GM12801 (cell line): ENCODE measurements around the gene YEATS2.

Experiments
- CTCF ChIP-seq: IDR thresholded peaks from one replicate; pipeline ENCODE4 v1.5.1; 2011; ENCODE audit warnings: control low read depth; ENCODE audit not compliant: insufficient read length; ENCODE audit errors: extremely low read depth

YEATS2 gene

GRCh38 chr3:183697610-183698317 lies at the start of gene YEATS2:
Gene YEATS2 (plus strand): TSS chr3:183697797. CDS start chr3:183715163, 17,366 bp downstream.
- no peak for TF ChIP-seq CTCF

- TF ChIP-seq CTCF = no peak
These were observed 47.0 kb upstream of the YEATS2 start for GRCh38 chr3:183650554-183650953.

GRCh38 chr3:183653209-183654064 lies 44.2 kb upstream of the YEATS2 start:
- no peak for TF ChIP-seq CTCF

- no peak for TF ChIP-seq CTCF
These were observed 42.9 kb upstream of the YEATS2 start for GRCh38 chr3:183654727-183655126.

GRCh38 chr3:183662099-183662498 lies 35.5 kb upstream of the YEATS2 start:
- no peak for TF ChIP-seq CTCF

- TF ChIP-seq CTCF = no peak
These were observed 32.6 kb upstream of the YEATS2 start for GRCh38 chr3:183664913-183665381.

- TF ChIP-seq CTCF = no peak
These were observed 17.5 kb upstream of the YEATS2 start for GRCh38 chr3:183680061-183680460.
